ENCODE results near the gene FAM89B.

FAM89B gene

GRCh38 chr11:65591939-65592857, 19.9 kb downstream of the FAM89B start:
- peak; percentile 58 for DNase-seq

GRCh38 chr11:65592858-65593517, 20.6 kb downstream of the FAM89B start:
- DNase-seq: no peak

GRCh38 chr11:65593518-65594414, 21.4 kb downstream of the FAM89B start:
- no peak for DNase-seq

- no peak for DNase-seq
These were observed 22.8 kb downstream of the FAM89B start for GRCh38 chr11:65595131-65595530.

- no peak for DNase-seq
These were observed 23.4 kb downstream of the FAM89B start, which contains the start of gene KCNK7 for GRCh38 chr11:65595543-65596281. Gene KCNK7 (minus strand): TSS chr11:65595800. CDS start chr11:65595772, 28 bp downstream.

- DNase-seq: no peak
These were observed 24.2 kb downstream of the FAM89B start for GRCh38 chr11:65596520-65596919.

- DNase-seq: no peak
These were observed 25.9 kb downstream of the FAM89B start for GRCh38 chr11:65598258-65598699.

- no peak for DNase-seq
These were observed 27.0 kb downstream of the FAM89B start for GRCh38 chr11:65599216-65599954.

GRCh38 chr11:65599955-65600246, 27.6 kb downstream of the FAM89B start:
- DNase-seq: no peak

- no peak for DNase-seq
These were observed 31.9 kb downstream of the FAM89B start for GRCh38 chr11:65604258-65604657.

- peak; percentile 97 for DNase-seq
These were observed 34.7 kb downstream of the FAM89B start for GRCh38 chr11:65606876-65607613.

GRCh38 chr11:65607614-65608426, 35.5 kb downstream of the FAM89B start:
- DNase-seq: no peak

- DNase-seq: no peak
These were observed 36.9 kb downstream of the FAM89B start for GRCh38 chr11:65609229-65609628.

GRCh38 chr11:65609665-65610064, 37.3 kb downstream of the FAM89B start:
- DNase-seq: no peak

- no peak for DNase-seq
These were observed 38.1 kb downstream of the FAM89B start for GRCh38 chr11:65610404-65610803.

GRCh38 chr11:65611028-65611757, 38.9 kb downstream of the FAM89B start:
- no peak for DNase-seq

- no peak for DNase-seq
These were observed 39.6 kb downstream of the FAM89B start for GRCh38 chr11:65611758-65612603.

GRCh38 chr11:65612691-65613090, 40.4 kb downstream of the FAM89B start:
- DNase-seq: no peak
